Hematopoietic multipotent progenitor cell treated with erythropoietin and hydrocortisone succinate and interleukin-3 and kit ligand, for 6 days (in vitro differentiated cells): ENCODE results near the gene STAMBP.
"Not testable (repeated sequence)": the region's sequence is repeated elsewhere in the genome, so short reads cannot be mapped to it uniquely, and the experiment has no call there.

Experiments used
- DNase-seq: peaks from one replicate; pipeline ENCODE4 v3.0.0-alpha.2; 2015

STAMBP gene

DNA sequence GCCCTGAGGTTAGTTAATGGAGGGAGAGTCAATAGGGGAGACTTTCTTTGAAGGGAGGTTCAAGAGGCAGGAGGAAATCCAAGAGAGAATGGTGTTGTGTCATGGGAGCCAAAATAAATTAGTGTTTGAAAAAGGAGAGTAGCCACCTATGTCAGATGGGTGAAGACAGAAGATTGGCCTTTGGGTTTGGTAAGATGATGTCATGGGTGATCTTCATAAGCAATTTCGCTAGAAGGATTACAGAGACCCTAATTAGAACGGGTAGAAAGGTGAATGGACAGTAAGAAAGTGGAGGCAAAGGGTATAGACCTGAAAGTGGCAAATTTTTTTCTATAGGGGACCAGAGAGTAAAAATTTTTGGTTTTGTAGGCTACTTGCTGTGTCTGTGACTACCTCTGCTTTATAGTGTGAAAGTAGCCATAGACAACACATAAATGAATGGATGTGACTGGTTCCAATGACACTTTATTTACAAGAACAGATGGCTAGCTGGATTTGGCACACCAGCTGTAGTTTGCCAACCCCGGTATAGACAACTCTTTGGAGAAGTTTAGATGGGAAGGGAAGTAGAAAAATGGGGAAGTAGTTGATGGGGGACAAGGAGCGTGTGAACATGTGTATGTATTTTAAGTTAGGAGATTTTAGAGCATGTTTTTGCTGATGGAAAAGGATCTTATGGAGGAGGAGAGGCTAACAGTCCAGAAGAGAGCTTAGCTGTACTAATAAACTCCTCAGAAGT lies 9.3 kb downstream of the STAMBP start:
- DNase-seq = peak; percentile 11

DNA sequence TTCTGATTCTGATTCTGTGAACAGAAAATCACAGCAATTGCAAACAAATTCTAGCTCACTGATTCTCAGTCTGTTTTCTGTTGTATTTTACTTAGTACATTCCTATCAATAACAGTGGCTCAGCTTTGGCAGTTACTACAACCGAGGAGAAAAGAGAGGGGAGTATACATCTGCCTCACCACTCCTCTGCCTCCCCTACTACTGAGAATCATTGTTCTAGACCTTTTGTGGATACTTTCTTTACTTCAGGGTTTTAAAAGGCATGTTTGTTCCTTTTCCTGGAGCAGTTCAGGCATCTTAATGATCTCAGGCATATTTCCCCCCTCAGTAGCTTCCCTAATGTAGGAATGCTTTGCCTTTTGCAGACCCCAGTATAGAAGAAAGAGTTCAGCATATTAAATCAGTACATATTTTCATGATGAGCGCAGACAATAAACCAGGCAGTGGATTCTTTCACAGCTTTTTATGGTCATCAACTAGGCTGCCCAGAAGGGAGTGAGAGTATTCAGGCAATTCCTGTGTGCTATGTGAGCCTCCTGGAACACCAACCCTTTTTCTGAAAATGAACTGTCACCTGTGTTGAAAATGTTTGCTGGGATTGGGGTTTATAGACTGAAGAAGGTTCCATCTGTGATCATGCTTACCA lies 10.3 kb downstream of the STAMBP start:
- no peak for DNase-seq

DNA sequence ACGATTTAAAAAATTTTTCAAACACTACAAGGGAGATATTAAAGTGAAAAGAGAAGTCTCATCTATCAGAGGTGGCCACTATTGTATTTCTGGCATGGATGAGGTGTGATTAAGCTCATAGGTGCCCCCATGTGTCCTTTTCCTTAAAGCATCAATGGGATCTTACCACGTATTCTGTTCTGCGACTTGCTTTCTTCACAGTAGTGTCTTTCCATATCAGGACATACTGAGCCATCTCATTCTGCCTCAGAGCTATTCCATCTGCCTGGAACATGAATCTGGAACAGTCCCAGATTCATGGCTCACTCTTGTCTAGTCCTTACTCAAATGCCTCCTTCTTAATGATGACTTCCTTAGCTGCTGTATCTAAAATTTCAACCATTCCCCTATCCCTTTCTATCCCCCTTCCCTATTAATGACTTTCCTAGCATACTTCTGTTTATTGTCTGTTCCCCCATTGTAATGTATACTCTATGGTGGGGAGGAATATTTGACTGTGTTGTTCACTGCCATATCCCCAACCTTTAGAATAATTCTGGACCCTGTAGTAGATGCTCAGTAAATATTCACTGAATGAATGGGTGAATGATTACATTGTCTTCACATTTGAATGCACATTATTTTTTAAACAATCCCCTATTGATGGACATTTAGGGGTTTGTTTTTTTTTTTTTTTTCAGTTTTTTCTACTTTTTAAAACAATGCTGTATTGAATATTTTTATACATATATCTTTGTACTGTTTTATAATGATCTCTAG lies 11.1 kb downstream of the STAMBP start:
- peak; percentile 14 for DNase-seq

DNA sequence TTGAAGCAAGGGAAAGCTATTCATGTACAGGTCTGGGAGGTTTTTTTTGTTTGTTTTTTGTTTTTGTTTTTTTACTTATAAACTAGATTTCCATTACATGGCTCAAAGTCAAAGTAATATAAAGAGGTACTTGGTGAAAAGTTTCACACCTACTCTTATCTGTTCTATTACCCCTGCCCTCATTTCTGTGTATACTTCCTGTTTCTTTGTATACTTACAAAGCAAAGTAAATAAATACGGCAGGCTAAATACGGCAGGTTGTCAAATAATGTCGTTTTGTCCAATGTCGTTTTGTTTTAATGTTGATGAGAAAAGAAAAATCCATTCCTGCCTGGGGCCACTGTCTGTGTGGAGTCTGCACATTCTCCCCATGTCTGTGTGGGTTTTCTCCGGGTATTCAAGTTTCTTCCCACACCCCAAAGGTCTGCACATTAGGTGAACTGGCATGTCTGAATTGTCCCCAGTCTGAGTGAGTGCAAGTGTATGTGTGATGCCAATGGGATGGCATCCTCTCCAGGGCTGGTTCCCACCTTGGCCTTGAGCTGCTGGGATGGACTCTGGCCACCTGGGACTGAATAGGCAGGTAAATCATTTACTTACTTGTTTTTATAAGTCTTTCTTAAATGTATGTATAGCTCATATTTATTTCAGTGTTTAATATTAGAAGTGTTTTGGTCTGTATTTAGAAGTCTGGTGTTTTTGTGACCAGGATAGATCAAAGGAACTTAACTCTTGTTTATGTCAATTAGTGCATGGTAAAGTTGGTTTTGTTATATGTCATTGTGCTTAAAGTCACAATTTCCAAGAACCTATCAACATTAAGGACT lies 13.4 kb downstream of the STAMBP start:
- DNase-seq = no peak

DNA sequence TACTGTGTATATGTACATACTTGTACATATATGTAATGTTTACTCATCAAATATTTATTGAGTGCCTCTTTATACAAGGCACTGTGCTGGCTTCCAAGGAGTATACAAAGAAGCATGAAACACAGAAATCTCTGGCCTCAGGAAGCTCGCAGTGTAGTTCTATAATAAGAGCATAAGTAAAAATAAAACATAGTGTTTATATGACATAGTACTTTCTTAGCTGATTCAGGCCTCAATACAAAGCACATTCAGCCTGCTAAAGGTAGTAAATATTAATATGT lies 13.9 kb downstream of the STAMBP start:
- DNase-seq = no peak

DNA sequence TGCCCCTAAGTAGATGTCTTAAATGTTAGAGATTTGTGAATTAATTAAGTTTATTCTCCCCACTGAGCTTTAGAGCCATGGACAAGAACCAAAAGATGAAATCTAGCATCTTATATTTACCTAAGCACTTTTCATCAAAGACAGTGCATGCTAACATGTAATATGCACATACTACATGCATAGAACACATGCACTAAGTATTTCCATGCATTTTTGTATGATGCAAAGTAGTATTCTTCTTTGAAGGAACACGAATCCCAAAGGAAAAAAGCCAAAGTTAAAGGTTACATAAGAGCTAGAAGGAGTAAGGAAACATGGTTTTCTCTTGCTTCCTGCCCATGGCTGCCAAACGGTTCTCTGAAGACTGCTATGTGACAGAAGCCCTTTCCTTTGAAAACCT lies 15.3 kb downstream of the STAMBP start:
- no peak for DNase-seq

DNA sequence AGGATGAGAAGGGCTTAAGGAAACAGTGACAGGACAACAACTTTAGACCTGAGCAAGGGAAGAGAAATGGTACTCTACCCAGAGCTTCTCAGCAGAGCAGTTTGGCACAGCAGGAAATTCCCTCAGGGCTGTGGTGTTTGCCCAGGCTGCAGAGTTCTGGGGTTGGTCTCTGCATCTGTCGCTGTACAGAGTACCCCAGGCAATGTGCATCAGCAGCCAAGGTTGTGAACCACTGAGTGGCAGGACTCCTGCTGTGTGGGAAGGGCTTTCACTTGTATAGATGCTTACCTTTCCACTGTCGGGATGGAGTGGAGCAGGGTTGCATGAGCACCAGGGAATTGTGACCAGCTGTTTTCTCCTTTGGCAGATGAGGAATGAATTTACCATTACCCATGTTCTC lies 21.2 kb downstream of the STAMBP start:
- DNase-seq = no peak

DNA sequence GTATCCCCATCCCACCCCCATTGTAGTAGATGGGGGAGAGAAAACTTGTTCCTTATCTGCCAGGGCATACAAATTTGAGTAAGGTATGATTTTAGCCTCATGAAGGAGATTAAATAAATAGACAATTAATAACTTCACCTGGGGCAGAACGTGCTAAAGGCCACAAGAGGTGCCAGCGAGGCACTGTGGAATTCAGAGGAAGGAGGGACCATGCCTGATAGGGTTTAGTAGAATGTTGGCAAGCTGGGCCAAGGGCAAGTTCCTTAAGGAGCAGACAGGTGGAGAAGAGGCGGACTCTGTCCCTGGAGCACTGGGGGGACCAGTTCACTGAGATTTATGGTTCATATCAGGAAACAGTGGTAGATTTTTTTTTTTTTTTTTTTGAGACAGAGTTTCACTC lies 22.5 kb downstream of the STAMBP start:
- peak; percentile 65 for DNase-seq

DNA sequence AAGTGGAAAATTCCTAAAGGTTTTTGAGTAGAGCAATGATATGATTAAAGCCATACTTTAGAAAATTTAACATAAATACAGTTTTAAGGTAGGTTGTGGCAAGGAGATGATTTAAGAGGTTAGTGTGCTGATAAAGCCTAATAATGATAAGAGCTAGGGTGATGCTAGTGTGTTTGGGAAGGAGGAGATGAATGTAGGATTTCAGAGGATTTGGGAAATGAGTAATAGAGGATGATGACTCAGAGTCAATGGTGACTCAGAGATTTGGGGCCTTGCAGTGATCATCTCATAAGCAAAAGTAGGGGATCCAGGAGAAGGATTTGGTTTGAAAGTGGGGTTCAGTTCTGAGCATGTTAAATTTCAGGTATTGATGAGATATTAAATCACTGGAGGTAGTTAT lies 23.3 kb downstream of the STAMBP start:
- DNase-seq = no peak

DNA sequence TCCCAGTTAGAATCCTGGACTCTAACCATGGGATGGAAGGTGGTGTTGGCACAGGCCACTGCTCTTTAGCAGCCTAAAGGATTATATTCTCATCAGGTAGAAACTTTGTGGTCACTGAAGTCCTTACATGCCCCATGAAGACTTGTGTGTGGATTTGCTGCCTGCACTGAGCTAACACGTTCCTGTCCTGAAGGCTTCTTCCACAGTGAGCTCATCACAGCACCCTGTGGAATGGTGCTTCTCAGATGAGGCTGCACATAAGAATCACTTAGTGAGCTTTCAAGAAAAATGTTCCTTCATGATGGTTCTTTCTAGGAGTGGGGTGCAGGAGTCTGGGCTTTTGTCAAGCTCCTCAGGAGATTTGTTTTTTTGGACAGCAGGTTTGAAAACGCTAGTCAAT lies 26.8 kb downstream of the STAMBP start:
- no peak for DNase-seq

DNA sequence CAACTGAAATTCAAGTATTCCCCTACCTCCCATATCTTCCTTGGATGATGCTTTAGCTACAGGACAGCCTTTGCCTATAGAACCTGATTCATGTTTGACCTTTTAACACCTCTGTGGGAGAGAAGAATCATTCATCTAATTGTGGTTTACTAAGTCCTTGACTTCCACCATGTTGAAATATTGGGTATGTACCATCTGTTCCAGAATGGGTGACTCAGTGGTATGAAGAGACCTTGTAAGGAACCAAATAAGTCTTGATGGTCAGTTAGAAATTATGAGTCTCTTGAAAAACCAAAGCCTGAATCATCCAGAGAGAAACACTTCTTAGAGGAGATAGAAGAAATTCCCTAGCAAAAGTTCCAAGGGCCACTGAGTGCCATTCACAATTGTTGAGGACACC lies 27.5 kb downstream of the STAMBP start:
- no peak for DNase-seq

DNA sequence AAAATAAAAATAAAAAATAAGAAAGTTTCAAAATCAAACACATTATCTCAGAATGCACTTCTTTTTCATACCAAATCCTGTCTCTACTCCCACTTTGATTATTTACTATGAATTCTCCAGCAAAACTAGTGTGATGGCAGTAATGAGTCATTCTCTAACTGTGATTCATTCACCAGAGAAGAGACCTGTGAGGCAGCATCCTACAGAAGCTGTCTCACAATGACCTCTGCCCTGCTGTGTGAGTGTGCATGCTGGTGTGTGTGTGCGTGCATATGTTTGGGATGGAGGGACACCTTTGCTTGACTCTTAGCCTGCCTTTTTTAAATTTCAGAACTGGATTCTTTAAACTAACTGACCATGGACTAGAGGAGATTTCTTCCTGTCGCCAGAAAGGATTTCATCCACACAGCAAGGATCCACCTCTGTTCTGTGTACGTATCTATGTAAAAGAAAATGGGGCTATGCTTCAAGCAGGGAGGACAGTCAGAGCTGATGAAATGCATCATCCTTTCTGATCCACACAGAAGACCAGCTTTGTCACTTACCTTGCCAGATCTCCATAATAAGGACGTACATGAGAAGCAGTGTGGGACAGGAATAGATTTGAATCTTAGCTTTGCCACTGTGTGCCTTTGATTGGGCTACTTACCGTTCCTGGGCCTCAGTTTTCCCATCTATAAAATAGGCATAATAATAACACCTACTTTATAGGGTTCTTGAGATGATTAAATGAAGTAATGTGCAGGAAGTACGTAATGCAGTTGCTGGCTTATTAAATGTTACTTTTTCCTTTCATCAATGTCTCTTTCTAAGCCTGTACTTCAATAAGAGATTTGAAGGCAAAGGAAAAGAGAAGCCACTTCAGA lies 31.2 kb downstream of the STAMBP start:
- DNase-seq = no peak

DNA sequence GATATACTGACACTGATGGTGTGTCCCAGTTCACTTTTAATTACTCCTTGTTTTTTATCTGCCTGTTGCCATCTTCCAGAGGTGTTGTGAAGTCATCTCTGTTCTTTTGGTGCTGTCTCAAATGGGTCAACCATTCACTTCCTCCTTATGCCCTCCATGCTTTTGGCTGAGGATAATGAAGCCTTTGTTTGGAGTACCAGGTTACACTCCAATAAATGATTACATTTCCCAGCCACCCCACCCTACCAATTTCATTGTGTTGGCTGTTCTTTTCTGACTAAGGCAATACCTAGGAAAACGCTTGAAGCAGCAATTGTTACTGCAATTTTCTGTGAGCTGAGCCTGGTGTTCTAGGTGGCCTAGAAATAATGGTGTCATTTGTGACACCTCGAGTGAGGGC lies 34.2 kb downstream of the STAMBP start:
- DNase-seq = no peak

DNA sequence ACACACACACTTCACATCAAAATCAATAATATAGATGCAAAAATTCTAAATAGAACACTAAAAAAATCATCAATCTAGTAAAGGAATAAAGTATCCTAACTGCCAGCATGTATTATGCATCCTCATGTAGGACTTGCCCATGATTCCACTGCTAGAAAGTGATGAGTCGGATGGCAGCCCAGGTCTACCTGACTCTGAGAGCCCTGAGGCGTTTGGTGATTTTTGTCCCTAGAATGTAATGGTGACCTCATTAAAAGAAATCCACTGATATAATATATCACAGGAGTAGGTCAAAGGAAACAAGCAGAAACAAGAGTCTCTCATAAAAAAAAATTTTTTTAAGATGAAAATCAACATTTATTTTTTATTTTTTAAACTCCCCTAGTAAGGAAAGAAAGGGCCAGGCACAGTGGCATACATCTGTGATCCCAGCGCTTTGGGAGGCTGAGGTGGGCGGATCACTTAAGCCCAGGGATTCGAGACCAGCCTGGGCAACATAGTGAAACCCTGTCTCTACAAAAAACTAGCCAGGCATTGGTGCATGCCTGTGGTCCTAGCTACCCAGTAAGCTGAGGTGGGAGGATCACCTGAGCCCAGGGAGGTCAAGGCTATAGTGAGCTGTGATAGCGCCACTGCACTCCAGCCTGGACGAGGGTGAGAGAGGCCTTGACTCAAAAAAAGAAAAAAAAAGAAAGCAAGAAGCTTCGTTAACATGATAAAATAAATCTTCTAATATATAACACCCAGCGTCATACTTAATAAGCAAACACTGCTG lies 39.6 kb downstream of the STAMBP start:
- DNase-seq = no peak

DNA sequence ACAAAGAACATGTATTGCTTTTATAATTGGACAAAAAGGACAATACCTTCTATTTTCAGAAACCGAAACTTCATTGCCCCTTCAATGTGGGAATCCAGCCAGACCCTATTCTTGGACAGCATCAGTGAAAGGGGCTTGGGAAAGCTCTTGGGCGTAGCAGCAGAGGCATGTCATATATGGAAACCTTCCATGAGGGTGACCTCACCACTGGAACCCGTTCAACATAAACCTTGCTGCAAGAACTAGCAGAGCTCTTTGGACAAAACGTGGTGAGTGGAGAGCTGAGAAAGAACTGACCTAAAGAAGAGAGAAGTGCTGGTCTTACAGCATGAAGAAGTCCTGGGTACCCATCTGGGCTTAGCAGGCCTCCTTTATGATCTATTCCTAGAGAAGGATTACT lies 41.3 kb downstream of the STAMBP start:
- no peak for DNase-seq

DNA sequence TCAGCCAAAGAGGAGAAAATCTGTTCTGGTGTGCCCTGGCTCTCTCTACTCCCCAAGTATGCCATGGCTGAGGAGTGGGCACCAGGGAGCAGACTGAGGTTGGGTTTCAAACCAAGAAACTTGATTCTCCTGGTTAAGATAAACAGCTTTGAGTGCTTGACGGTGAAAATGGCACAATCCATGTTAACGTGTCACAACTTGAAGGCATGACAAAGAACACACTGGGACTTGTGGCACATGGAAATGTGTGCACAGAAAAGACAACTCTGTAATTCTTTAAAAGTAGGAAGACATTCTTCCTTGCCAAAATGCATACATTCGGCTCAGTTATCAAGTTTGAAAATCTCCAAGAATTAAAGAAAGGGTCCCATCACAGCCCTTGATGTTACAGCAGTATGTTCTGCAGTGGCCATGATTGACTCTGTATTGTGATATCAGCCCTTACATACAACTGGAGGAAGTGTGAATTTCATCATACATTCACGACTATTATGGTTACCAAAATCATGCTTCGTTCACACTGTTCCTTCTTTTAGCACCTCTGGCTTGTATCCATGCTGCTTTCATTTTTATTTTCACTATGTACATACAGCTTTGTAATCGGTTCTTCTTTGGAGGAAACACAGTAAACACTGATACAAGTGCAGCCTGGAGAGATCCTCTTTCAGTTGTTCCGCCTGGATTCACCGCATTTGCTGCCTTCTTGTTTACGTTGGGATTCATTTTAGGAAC lies 48.5 kb downstream of the STAMBP start:
- DNase-seq = peak; percentile 35

DNA sequence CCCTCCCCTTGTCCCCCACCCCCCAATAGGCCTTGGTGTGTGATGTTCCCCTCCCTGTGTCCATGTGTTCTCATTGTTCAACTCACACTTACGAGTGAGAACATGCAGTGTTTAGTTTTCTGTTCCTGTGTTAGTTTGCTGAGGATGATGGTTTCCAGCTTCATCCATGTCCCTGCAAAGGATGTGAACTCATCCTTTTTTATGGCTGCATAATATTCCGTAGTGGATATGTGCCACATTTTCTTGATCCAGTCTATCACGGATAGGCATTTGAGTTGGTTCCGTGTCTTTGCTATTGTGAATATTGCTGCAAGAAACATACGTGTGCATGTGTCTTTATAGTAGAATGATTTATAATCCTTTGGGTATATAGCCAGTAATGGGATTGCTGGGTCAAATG lies 49.2 kb downstream of the STAMBP start:
- not testable (repeated sequence) for DNase-seq

DNA sequence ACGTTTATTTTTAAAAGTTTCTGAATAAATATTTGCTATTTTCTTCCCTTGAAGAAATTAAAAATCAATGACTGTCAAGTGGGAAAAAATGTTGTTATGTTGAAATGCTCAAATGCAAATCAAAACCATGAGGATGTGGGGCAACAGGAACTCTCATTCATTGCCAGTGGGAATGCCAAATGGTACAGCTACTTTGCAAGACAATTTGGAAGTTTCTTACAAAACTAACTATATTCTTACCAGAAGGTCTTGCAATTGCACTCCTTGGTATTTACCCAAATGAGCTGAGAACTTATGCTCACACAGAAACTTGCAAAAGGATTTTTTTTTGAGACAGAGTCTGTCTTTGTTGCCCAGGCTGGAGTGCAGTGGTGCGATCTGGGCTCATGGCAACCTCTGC lies 56.6 kb downstream of the STAMBP start:
- DNase-seq = no peak

DNA sequence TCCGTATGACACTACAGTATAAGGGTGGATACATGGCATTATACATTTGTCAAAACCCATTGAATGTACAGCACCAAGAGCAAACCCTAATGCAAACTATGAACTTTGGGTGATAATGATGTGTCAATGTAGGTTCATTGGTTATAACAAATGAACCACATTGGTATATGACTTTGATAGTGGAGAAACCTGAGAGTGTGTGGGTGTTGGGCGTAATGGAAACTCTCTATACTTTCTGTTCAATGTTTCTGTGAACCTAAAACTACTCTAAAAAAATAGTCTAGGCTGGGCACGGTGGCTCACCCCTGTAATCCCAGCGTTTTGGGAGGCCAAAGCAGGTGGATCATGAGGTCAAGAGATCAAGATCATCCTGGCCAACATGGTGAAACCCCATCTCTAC lies 57.6 kb downstream of the STAMBP start:
- no peak for DNase-seq

DNA sequence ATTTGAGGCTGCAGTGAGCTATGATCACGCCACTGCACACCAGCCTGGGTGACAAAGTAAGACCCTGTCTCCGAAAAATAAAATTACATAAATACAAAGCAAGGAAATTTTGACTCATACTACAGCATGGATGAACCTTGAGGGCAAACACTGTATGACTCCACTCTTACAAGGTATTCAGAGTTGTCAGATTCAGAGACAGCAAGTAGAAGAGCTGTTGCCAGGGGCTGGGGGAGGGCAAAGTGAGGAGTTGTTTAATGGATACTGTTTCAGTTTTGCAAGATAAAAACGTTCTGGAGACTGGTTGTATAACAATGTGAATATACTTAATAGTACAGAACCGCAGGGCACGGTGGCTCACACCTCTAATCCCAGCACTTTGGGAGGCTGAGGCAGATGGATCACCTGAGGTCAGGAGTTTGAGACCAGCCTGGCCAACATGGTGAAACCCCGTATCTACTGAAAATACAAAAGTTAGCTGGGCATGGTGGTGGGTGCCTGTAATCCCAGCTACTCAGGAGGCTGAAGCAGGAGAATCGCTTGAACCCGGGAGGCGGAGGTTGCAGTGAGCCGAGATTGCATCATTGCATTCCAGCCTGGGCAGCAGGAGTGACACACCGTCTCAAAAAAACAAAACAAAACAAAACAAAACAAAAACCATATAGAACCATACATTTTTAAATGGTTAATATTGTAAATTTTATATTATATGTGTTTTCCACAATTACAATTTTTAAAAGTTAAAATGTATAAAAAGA lies 59.0 kb downstream of the STAMBP start:
- DNase-seq = not testable (repeated sequence)
